Stomach (tissue), 9 donors: ENCODE results near the gene PSD. TPM values are rescaled to one million over a fixed set of nuclear protein-coding genes. Genes with fewer than 3 reads are reported as not detected.

Experiments
- DNase-seq, 2 donors: peaks; one replicate each; pipeline versions ENCODE4 v3.0.0 to v3.0.0-alpha.2; 2013 to 2019
- H3K27ac ChIP-seq, 5 donors: fragments of 200-600 bp in 4 of 5; sonication (generic) in 4 of 5; one replicate each; pipeline ENCODE4 v1.5.1; 2013 to 2019; ENCODE audit warnings: mild to moderate bottlenecking in 1 of 5, moderate library complexity in 1 of 5
- H3K27me3 ChIP-seq, 3 donors: fragments of 200-600 bp; sonication (generic); one replicate each; pipeline ENCODE4 v1.5.1; 2017 to 2019; ENCODE audit warnings: mixed run types in 1 of 3
- H3K36me3 ChIP-seq, 4 donors: fragments of 200-600 bp; sonication (generic); 1 replicate in 3 of 4; 2 replicates in 1 of 4; pipeline ENCODE4 v1.5.1; 2016 to 2019
- H3K4me1 ChIP-seq, 4 donors: fragments of 200-600 bp; sonication (generic); one replicate each; pipeline ENCODE4 v1.5.1; 2016 to 2019
- H3K4me3 ChIP-seq, 4 donors: fragments of 200-600 bp; sonication (generic) in 3 of 4; one replicate each; pipeline ENCODE4 v1.5.1; 2016 to 2019; ENCODE audit warnings: mild to moderate bottlenecking in 1 of 4
- H3K9me3 ChIP-seq, 4 donors: fragments of 200-600 bp; sonication (generic); one replicate each; pipeline ENCODE4 v1.5.1; 2016 to 2019
- EP300 ChIP-seq: sonication (generic); formaldehyde crosslinking; IDR thresholded peaks from one replicate; pipeline ENCODE4 v1.6.1; 2017; ENCODE audit warnings: antibody characterized with exemption
- POLR2A ChIP-seq, 4 donors: fragments of 450-650 bp; IDR thresholded peaks; one replicate each; pipeline ENCODE4 v1.6.1; 2016; ENCODE audit warnings: antibody characterized with exemption in 4 of 4, control low read depth in 2 of 4, mild to moderate bottlenecking in 1 of 4, moderate library complexity in 1 of 4
- POLR2AphosphoS5 ChIP-seq, 3 donors: sonication (generic); formaldehyde crosslinking; IDR thresholded peaks; one replicate each; pipeline ENCODE4 v1.6.1; 2016; ENCODE audit warnings: antibody characterized with exemption in 3 of 3
- WGBS, 5 donors: extraction: QIAGEN DNeasy Blood & Tissue Kit in 3 of 5; methylation state at CpG; one replicate each; pipeline versions ENCODE4 v1.1.5 to v1.1.7; 2013 to 2018; 5-methylcytosine and 5-hydroxymethylcytosine counted together
- intact Hi-C: fragments of 100-400 bp; cut with DNase I; formaldehyde crosslinking; loops from one replicate; pipeline ENCODE4 v1.15.1; 2023; ENCODE audit warnings: low total_unique reads
- polyA plus RNA-seq, 3 donors: library from polyadenylated mRNA; stranded (reverse); fragments of 200-250 nt; gene quantifications; one replicate each; pipeline ENCODE4 v1.2.3, GENCODE V29; 2013
- total RNA-seq, 5 donors: library from RNA; depleted of rRNA; stranded (reverse); fragments of >200 nt; gene quantifications; one replicate each; pipeline versions ENCODE4 v1.1.0 to v1.2.3, GENCODE V29; 2014 to 2016
- TF ChIP-seq, protein P1 (sequence below), 7 experiments: fragments of 450-650 bp in 4 of 7; fragments of 200-600 bp in 3 of 7; sonication (generic) in 3 of 7; IDR thresholded peaks; one replicate each; pipeline ENCODE4 v1.5.1; 2016 to 2019; ENCODE audit warnings: antibody characterized with exemption in 7 of 7, control low read depth in 2 of 7, mild to moderate bottlenecking in 1 of 7
- donor health status: healthy with polysubstance abuse.
- donor health status: Bipolar disorder and iron deficiency.
- donor health status: healthy.

The PSD gene
- total and polyA plus RNA-seq, 8 donors = 2.2 to 74.7 (median 24.5) TPM

DNA sequence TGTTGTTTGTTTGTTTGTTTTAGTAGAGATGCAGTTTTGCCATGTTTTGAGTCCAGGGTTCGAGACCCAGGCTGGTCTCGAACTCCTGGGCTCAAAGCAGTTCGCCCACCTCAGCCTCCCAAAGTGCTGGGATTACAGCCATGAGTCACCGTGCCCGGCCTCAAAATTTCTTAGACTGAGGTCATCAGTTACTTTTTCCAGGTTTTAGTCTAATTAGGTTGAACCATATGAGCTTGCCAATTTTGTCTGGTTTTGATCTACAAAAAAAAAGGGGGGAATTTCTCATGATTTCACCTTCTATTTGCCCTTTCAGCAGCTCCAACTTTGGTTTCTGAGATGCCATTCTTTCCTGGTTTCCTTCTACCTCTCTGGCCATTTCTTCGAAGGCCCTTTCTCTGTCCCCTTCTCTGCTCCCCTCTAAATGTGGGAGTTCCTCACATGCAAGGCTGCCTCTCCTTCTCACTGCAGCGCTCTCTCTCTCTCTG lies 8.3 kb upstream of the PSD start:
- TF ChIP-seq POLR2A (IDR thresholded peaks at IDR 0.05) = no peak
- no peak for TF ChIP-seq POLR2AphosphoS5 (IDR thresholded peaks at IDR 0.05)
- TF ChIP-seq, protein P1, sequence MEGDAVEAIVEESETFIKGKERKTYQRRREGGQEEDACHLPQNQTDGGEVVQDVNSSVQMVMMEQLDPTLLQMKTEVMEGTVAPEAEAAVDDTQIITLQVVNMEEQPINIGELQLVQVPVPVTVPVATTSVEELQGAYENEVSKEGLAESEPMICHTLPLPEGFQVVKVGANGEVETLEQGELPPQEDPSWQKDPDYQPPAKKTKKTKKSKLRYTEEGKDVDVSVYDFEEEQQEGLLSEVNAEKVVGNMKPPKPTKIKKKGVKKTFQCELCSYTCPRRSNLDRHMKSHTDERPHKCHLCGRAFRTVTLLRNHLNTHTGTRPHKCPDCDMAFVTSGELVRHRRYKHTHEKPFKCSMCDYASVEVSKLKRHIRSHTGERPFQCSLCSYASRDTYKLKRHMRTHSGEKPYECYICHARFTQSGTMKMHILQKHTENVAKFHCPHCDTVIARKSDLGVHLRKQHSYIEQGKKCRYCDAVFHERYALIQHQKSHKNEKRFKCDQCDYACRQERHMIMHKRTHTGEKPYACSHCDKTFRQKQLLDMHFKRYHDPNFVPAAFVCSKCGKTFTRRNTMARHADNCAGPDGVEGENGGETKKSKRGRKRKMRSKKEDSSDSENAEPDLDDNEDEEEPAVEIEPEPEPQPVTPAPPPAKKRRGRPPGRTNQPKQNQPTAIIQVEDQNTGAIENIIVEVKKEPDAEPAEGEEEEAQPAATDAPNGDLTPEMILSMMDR (IDR thresholded peaks at IDR 0.05) = no peak
- TF ChIP-seq EP300 = no peak
- peaks cover 0 to 28% (median 21%) of the 10 kb centered on the region in 4 donors for H3K36me3 ChIP-seq
- no peak for DNase-seq
- intact Hi-C loops = no loop called here
- H3K9me3 ChIP-seq = no peaks in the 10 kb centered on the region
- H3K27me3 ChIP-seq = no peaks in the 10 kb centered on the region
- WGBS, 5 donors = 82 to 92% (median 86%) methylated on average over 7 of the region's 7 CpGs
- peaks cover 20 to 44% (median 32%) of the 10 kb centered on the region in 4 donors for H3K4me1 ChIP-seq
- no peak overlapping the region for H3K4me3 ChIP-seq
- H3K27ac ChIP-seq = no peak overlapping the region

DNA sequence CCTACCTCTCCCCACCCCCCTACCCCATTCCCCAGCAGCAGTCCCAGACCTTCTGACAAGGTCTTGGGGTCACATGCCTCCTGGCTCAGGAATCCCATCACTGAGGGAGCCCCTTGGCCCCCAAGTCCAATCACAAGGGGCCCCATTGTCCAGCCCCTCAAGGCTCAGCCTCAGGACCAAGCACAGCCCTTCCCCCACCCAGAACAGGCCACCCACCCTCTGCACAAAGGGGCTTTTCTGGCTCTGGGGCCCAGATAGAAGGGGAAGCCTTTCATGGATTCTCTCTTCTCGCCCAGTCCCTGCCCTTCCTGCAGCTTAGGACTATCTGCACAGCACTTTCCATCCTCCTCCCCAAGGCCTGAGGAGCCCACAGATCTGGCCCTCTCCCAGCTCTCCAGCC lies 6.9 kb upstream of the PSD start:
- Histone ChIP-seq H3K9me3 (no peaks in the 10 kb centered on the region), H3K4me1 (peaks cover 16 to 36% (median 28%) of the 10 kb centered on the region in 4 donors), H3K27ac (no peak overlapping the region), H3K36me3 (peaks cover 0 to 28% (median 21%) of the 10 kb centered on the region in 4 donors), H3K27me3 (no peaks in the 10 kb centered on the region), H3K4me3 (no peak overlapping the region)
- no peak for TF ChIP-seq EP300
- TF ChIP-seq, protein P1 (IDR thresholded peaks at IDR 0.05) = no peak
- no peak for TF ChIP-seq POLR2A (IDR thresholded peaks at IDR 0.05)
- TF ChIP-seq POLR2AphosphoS5 (IDR thresholded peaks at IDR 0.05) = no peak
- intact Hi-C loops = no loop called here
- 63 to 100% (median 89%) methylated on average over 1 of the region's 1 CpG for WGBS, 5 donors
- no peak for DNase-seq

DNA sequence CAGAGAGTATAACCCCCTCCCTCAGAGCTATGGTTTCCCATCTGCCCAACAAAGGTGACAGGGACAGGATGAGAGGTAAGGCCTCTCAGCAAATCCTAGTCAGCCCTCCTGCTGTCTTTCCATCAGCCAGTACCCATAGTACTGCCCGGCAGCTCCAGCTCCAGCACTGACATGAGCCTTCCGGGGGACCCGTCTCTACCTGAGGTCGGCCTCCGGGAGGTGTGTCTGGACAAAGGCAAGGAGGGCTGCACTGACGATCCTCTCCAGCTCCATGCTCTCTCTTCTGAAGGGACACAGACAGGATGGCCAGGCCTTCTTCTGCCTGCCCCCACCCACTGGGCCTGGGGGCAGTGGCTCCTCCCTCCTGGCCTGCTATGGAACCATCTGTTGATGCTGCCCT lies 6.3 kb upstream of the PSD start:
- no peaks in the 10 kb centered on the region for H3K27me3 ChIP-seq
- H3K36me3 ChIP-seq = peaks cover 0 to 28% (median 21%) of the 10 kb centered on the region in 4 donors
- intact Hi-C loops = no loop called here
- H3K4me1 ChIP-seq = peaks cover 21 to 41% (median 33%) of the 10 kb centered on the region in 4 donors
- WGBS, 5 donors = 85 to 88% (median 86%) methylated on average over 6 of the region's 6 CpGs; no CpG with 5 or more reads in 1 of the 5 donors
- no peaks in the 10 kb centered on the region for H3K9me3 ChIP-seq
- DNase-seq = no peak
- H3K27ac ChIP-seq = no peak overlapping the region
- TF ChIP-seq POLR2AphosphoS5 (IDR thresholded peaks at IDR 0.05) (no peak), EP300 (no peak), POLR2A (IDR thresholded peaks at IDR 0.05) (no peak)
- TF ChIP-seq, protein P1 (IDR thresholded peaks at IDR 0.05) = no peak
- no peak overlapping the region for H3K4me3 ChIP-seq

DNA sequence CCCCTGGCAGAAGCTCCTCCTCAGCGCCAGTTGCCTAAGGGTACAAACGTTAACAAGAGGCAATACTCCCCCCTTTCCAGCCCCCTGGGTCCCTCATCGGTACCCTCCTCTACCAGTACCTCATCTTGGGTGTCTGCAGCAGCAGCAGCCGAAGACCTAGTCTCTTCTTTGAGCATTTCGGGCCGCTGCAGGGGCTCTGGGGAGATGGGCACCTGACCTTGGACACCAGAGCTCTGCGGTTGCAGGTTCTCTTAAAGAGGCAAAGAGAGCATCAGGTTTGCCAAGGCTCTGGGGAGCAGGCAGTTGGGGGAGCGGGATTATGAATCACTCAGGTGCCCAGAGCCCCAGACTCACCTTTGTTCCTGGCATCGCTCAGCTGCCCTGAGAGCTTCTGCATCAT lies 5.6 kb upstream of the PSD start:
- H3K36me3 ChIP-seq = peaks cover 0 to 28% (median 21%) of the 10 kb centered on the region in 4 donors
- no peak overlapping the region for H3K27ac ChIP-seq
- H3K9me3 ChIP-seq = no peaks in the 10 kb centered on the region
- no peak for DNase-seq
- 80 to 93% (median 91%) methylated on average over 9 of the region's 9 CpGs for WGBS, 5 donors
- no peak overlapping the region for H3K4me3 ChIP-seq
- H3K4me1 ChIP-seq = peaks cover 29 to 49% (median 41%) of the 10 kb centered on the region in 4 donors
- intact Hi-C loops = no loop called here
- H3K27me3 ChIP-seq = peaks cover 0 to 5% (median 3%) of the 10 kb centered on the region in 3 donors
- TF ChIP-seq POLR2AphosphoS5 (IDR thresholded peaks at IDR 0.05) = no peak
- TF ChIP-seq, protein P1 (IDR thresholded peaks at IDR 0.05) = no peak
- TF ChIP-seq POLR2A (IDR thresholded peaks at IDR 0.05) = no peak
- no peak for TF ChIP-seq EP300
